Central memory CD8-positive, alpha-beta T cell (primary cell): ENCODE data around the gene ZNF236.

Experiments used
- ATAC-seq: fragments of 150-1000 bp; cut with Tn5 transposase; replicated peaks from 2 replicates; pipeline ENCODE4 v1.10.0; 2022; ENCODE audit warnings: mild to moderate bottlenecking, moderate FRiP score, moderate number of reproducible peaks; ENCODE audit not compliant: poor library complexity, severe bottlenecking; ENCODE audit errors: extremely low read depth
- DNase-seq, 2 donors: peaks; one replicate each; pipeline ENCODE4 v3.0.0; 2021; ENCODE audit warnings: low spot score in 2 of 2
- H3K27ac Mint-ChIP-seq: one replicate; pipeline ENCODE4 v1.8.0; 2022; ENCODE audit warnings: low read depth, mild to moderate bottlenecking, moderate library complexity, mixed read lengths
- H3K27me3 Mint-ChIP-seq: one replicate; pipeline ENCODE4 v1.8.0; 2022; ENCODE audit warnings: mixed read lengths
- H3K36me3 Mint-ChIP-seq: one replicate; pipeline ENCODE4 v1.8.0; 2022; ENCODE audit warnings: mild to moderate bottlenecking, moderate library complexity, mixed read lengths; ENCODE audit not compliant: insufficient read depth
- H3K4me1 Mint-ChIP-seq: one replicate; pipeline ENCODE4 v1.8.0; 2022; ENCODE audit warnings: mixed read lengths
- H3K4me3 Mint-ChIP-seq: one replicate; pipeline ENCODE4 v1.8.0; 2022; ENCODE audit warnings: mild to moderate bottlenecking, moderate library complexity, mixed read lengths
- H3K9me3 Mint-ChIP-seq: one replicate; pipeline ENCODE4 v1.8.0; 2022; ENCODE audit warnings: mixed read lengths

Gene ZNF236

GRCh38 chr18:76880026-76880425 lies 57.7 kb downstream of the ZNF236 start:
- no peak for ATAC-seq
- H3K36me3 Mint-ChIP-seq = peaks cover 52% of the 10 kb centered on the region

GRCh38 chr18:76881744-76882143 lies 59.4 kb downstream of the ZNF236 start:
- Mint-ChIP-seq H3K4me3 (no peak overlapping the region), H3K27me3 (no peaks in the 10 kb centered on the region), H3K9me3 (no peaks in the 10 kb centered on the region), H3K27ac (no peak overlapping the region), H3K36me3 (peaks cover 52% of the 10 kb centered on the region), H3K4me1 (no peaks in the 10 kb centered on the region)
- ATAC-seq (no peak), DNase-seq (no peak)

More at GRCh38 chr18:76880026-76880425, 57.7 kb downstream of the ZNF236 start:
- Mint-ChIP-seq H3K27ac (no peak overlapping the region), H3K9me3 (no peaks in the 10 kb centered on the region), H3K4me3 (no peak overlapping the region), H3K27me3 (no peaks in the 10 kb centered on the region), H3K4me1 (peaks cover 1% of the 10 kb centered on the region)
- DNase-seq = no peak

GRCh38 chr18:76882146-76882545 lies 59.8 kb downstream of the ZNF236 start:
- H3K4me3 Mint-ChIP-seq = no peak overlapping the region
- no peak overlapping the region for H3K27ac Mint-ChIP-seq
- H3K36me3 Mint-ChIP-seq = peaks cover 52% of the 10 kb centered on the region
- H3K9me3 Mint-ChIP-seq = no peaks in the 10 kb centered on the region
- H3K4me1 Mint-ChIP-seq = no peaks in the 10 kb centered on the region
- ATAC-seq (no peak), DNase-seq (no peak)
- H3K27me3 Mint-ChIP-seq = no peaks in the 10 kb centered on the region

GRCh38 chr18:76885001-76885400 lies 62.6 kb downstream of the ZNF236 start:
- H3K9me3 Mint-ChIP-seq = no peaks in the 10 kb centered on the region
- H3K4me3 Mint-ChIP-seq = no peak overlapping the region
- H3K36me3 Mint-ChIP-seq = peaks cover 47% of the 10 kb centered on the region
- DNase-seq (no peak), ATAC-seq (no peak)
- H3K27ac Mint-ChIP-seq = no peak overlapping the region
- no peaks in the 10 kb centered on the region for H3K27me3 Mint-ChIP-seq
- H3K4me1 Mint-ChIP-seq = no peaks in the 10 kb centered on the region

GRCh38 chr18:76886112-76886511 lies 63.8 kb downstream of the ZNF236 start:
- no peak for ATAC-seq
- H3K36me3 Mint-ChIP-seq = peaks cover 38% of the 10 kb centered on the region
- H3K4me3 Mint-ChIP-seq = no peak overlapping the region
- no peak for DNase-seq
- no peaks in the 10 kb centered on the region for H3K27me3 Mint-ChIP-seq
- H3K4me1 Mint-ChIP-seq = no peaks in the 10 kb centered on the region
- H3K27ac Mint-ChIP-seq = no peak overlapping the region
- H3K9me3 Mint-ChIP-seq = no peaks in the 10 kb centered on the region

- H3K27me3 Mint-ChIP-seq = no peaks in the 10 kb centered on the region
- no peak overlapping the region for H3K4me3 Mint-ChIP-seq
- DNase-seq = no peak
- H3K9me3 Mint-ChIP-seq = no peaks in the 10 kb centered on the region
- ATAC-seq = no peak
- H3K27ac Mint-ChIP-seq = no peak overlapping the region
- H3K4me1 Mint-ChIP-seq = no peaks in the 10 kb centered on the region
- H3K36me3 Mint-ChIP-seq = peaks cover 27% of the 10 kb centered on the region
Measured at GRCh38 chr18:76889091-76889699, 66.8 kb downstream of the ZNF236 start.

- no peaks in the 10 kb centered on the region for H3K4me1 Mint-ChIP-seq
- H3K9me3 Mint-ChIP-seq = no peaks in the 10 kb centered on the region
- H3K27ac Mint-ChIP-seq = no peak overlapping the region
- H3K36me3 Mint-ChIP-seq = peaks cover 20% of the 10 kb centered on the region
- DNase-seq = no peak
- H3K4me3 Mint-ChIP-seq = no peak overlapping the region
- ATAC-seq = no peak
- no peaks in the 10 kb centered on the region for H3K27me3 Mint-ChIP-seq
Measured at GRCh38 chr18:76892832-76893231, 70.5 kb downstream of the ZNF236 start.

GRCh38 chr18:76894566-76895346 lies 72.4 kb downstream of the ZNF236 start:
- Mint-ChIP-seq H3K27ac (no peak overlapping the region), H3K4me3 (no peak overlapping the region), H3K27me3 (no peaks in the 10 kb centered on the region), H3K9me3 (no peaks in the 10 kb centered on the region), H3K36me3 (peaks cover 18% of the 10 kb centered on the region), H3K4me1 (no peaks in the 10 kb centered on the region)
- DNase-seq = no peak
- ATAC-seq = no peak

GRCh38 chr18:76895498-76895897 lies 73.1 kb downstream of the ZNF236 start:
- DNase-seq (no peak), ATAC-seq (no peak)
- Mint-ChIP-seq H3K27ac (no peak overlapping the region), H3K36me3 (peaks cover 18% of the 10 kb centered on the region), H3K9me3 (no peaks in the 10 kb centered on the region), H3K4me3 (no peak overlapping the region), H3K4me1 (no peaks in the 10 kb centered on the region), H3K27me3 (no peaks in the 10 kb centered on the region)

- no peak overlapping the region for H3K27ac Mint-ChIP-seq
- H3K4me3 Mint-ChIP-seq = no peak overlapping the region
- no peaks in the 10 kb centered on the region for H3K9me3 Mint-ChIP-seq
- no peaks in the 10 kb centered on the region for H3K4me1 Mint-ChIP-seq
- DNase-seq (no peak), ATAC-seq (no peak)
- H3K27me3 Mint-ChIP-seq = no peaks in the 10 kb centered on the region
- peaks cover 20% of the 10 kb centered on the region for H3K36me3 Mint-ChIP-seq
Measured at GRCh38 chr18:76896677-76897076, 74.3 kb downstream of the ZNF236 start.

- peaks cover 21% of the 10 kb centered on the region for H3K36me3 Mint-ChIP-seq
- DNase-seq (no peak), ATAC-seq (no peak)
- H3K9me3 Mint-ChIP-seq = no peaks in the 10 kb centered on the region
- H3K4me3 Mint-ChIP-seq = no peak overlapping the region
- no peak overlapping the region for H3K27ac Mint-ChIP-seq
- H3K27me3 Mint-ChIP-seq = no peaks in the 10 kb centered on the region
- peaks cover 4% of the 10 kb centered on the region for H3K4me1 Mint-ChIP-seq
Measured at GRCh38 chr18:76897257-76897656, 74.9 kb downstream of the ZNF236 start.

- DNase-seq (no peak), ATAC-seq (no peak)
- peaks cover 6% of the 10 kb centered on the region for H3K4me1 Mint-ChIP-seq
- H3K36me3 Mint-ChIP-seq = peaks cover 33% of the 10 kb centered on the region
- peak overlapping the region; percentile 1 for H3K27ac Mint-ChIP-seq
- no peaks in the 10 kb centered on the region for H3K9me3 Mint-ChIP-seq
- H3K27me3 Mint-ChIP-seq = no peaks in the 10 kb centered on the region
- no peak overlapping the region for H3K4me3 Mint-ChIP-seq
Measured at GRCh38 chr18:76903386-76903785, 81.0 kb downstream of the ZNF236 start.

- no peak for ATAC-seq
- peaks cover 35% of the 10 kb centered on the region for H3K36me3 Mint-ChIP-seq
- H3K9me3 Mint-ChIP-seq = no peaks in the 10 kb centered on the region
- H3K27me3 Mint-ChIP-seq = no peaks in the 10 kb centered on the region
- DNase-seq = no peak
- H3K4me3 Mint-ChIP-seq = no peak overlapping the region
- H3K27ac Mint-ChIP-seq = no peak overlapping the region
- H3K4me1 Mint-ChIP-seq = peaks cover 6% of the 10 kb centered on the region
Measured at GRCh38 chr18:76905821-76906220, 83.5 kb downstream of the ZNF236 start.
